KBM-7 (cell line): ENCODE data around the gene APAF1.
A peak's percentile ranks its signal among the peaks of the same experiment; 100 is the strongest.
"Not testable (repeated sequence)": the region's sequence is repeated elsewhere in the genome, so short reads cannot be mapped to it uniquely, and the experiment has no call there.

Experiments
- DNase-seq: peaks from one replicate; pipeline ENCODE4 v3.0.0-alpha.2; 2015
- in situ Hi-C: fragments of 300-500 bp; cut with MboI; formaldehyde crosslinking; loops from 2 replicates; pipeline ENCODE4 v1.14.3; 2020; ENCODE audit warnings: low sequenced_read_pairs, low pct_unique_long_range_greater_than_20kb, mixed read lengths

APAF1 gene, protein sequence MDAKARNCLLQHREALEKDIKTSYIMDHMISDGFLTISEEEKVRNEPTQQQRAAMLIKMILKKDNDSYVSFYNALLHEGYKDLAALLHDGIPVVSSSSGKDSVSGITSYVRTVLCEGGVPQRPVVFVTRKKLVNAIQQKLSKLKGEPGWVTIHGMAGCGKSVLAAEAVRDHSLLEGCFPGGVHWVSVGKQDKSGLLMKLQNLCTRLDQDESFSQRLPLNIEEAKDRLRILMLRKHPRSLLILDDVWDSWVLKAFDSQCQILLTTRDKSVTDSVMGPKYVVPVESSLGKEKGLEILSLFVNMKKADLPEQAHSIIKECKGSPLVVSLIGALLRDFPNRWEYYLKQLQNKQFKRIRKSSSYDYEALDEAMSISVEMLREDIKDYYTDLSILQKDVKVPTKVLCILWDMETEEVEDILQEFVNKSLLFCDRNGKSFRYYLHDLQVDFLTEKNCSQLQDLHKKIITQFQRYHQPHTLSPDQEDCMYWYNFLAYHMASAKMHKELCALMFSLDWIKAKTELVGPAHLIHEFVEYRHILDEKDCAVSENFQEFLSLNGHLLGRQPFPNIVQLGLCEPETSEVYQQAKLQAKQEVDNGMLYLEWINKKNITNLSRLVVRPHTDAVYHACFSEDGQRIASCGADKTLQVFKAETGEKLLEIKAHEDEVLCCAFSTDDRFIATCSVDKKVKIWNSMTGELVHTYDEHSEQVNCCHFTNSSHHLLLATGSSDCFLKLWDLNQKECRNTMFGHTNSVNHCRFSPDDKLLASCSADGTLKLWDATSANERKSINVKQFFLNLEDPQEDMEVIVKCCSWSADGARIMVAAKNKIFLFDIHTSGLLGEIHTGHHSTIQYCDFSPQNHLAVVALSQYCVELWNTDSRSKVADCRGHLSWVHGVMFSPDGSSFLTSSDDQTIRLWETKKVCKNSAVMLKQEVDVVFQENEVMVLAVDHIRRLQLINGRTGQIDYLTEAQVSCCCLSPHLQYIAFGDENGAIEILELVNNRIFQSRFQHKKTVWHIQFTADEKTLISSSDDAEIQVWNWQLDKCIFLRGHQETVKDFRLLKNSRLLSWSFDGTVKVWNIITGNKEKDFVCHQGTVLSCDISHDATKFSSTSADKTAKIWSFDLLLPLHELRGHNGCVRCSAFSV (N-terminal part only)

DNA sequence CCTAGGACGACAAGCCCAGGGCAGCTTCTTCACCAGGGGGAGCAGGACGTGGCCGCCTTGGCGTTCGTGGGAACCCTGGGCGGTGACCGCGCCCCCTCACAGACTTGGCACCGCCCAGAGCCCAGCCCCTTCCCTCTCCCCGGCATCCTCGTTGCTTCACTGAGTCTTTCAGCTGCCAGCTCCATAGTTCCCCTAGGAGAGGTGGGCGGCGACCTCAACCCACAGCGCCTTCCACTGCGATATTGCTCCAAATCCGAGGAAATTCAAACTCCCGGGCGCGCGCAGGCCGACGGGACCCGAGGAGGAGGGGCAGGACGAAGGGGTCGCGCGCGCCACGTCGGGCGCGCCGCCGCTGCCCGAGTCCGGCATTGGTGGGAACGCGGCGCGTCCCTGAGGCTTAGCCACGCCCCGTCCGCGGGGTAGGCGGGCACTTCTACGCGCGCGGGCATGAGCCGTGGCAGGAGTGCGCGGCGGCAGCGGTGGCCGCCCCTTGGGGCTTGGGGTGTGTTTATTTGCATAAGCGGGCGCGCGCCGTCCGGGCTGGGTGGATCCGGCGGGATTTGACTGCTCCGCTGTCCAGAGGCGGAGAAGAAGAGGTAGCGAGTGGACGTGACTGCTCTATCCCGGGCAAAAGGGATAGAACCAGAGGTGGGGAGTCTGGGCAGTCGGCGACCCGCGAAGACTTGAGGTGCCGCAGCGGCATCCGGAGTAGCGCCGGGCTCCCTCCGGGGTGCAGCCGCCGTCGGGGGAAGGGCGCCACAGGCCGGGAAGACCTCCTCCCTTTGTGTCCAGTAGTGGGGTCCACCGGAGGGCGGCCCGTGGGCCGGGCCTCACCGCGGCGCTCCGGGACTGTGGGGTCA is at the start of gene APAF1, which contains the start of gene IKBIP:
APAF1 (plus strand) TSS at position 579 of the 860 bp plus-strand sequence. CDS start 3,070 bp downstream, outside the sequence.
IKBIP (minus strand) TSS at position 77 of the 860 bp plus-strand sequence. CDS start 87 bp downstream, outside the sequence.
- peak; percentile 98 for DNase-seq
- in situ Hi-C loops: no loop called here

DNA sequence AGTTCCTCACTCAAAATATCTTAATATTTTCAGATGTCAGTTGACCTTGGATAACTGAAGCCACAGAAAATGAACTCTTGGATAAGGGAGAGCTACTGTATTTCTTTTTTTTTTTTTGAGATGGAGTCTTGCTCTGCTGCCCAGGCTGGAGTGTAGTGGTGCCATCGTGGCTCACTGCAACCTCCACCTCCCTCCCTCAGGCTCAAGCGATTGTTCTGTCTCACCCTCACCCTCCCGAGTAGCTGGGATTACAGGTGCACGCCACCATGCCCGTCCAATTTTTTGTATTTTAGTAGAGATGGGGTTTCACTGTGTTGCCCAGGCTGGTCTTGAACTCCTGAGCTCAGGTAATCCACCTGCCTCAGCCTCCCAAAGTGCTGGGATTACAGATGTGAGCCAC is 47.8 kb upstream of the APAF1 start:
- in situ Hi-C loops, DNase-seq: not testable (repeated sequence)

DNA sequence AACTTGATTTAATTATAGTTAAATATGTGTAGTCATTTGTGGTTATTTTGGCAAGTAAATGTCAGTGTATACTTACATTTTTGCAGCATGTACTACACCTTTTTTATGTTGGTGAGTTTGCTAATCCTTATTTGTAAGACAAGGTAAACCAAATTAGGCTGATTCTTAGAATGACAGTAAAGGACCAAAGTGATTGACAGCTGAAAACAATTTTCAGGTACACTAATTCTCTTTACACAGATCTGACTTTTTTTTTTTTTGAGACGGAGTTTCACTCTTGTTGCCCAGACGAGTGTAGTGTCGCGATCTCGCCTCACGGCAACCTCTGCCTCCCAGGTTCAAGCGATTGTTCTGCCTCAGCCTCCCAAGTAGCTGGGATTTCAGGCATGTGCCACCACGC is 43.2 kb upstream of the APAF1 start:
- DNase-seq: no peak
- in situ Hi-C loops: no loop called here

DNA sequence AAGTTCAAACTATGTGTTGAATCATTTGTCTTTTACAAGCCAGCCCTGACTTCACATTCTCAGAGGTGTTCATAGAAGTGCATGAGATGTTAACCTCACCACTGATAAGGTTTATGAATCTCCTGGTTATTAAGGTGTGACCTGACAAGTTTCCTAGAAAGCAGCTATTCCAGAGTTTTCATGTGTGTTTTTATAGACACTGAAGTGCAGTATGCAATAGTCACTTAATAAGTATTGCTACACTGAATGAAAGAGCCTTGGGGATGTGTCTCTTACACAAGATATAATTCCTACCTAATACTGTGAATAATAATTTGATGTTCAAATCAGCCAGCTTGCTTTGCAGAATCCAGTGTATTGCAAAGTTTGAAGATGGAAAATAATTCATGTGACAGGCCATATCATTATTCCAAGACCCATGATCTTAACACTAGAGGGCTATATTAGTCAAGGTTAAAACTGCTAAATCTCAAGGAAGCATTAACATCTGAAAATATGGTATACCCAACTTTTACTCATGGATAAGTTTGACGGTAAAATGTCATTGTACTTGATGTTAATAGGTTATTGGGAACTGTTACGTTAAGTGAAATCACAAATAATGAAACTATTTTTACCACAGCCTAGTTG is 38.6 kb upstream of the APAF1 start:
- in situ Hi-C loops: no loop called here
- DNase-seq: no peak

DNA sequence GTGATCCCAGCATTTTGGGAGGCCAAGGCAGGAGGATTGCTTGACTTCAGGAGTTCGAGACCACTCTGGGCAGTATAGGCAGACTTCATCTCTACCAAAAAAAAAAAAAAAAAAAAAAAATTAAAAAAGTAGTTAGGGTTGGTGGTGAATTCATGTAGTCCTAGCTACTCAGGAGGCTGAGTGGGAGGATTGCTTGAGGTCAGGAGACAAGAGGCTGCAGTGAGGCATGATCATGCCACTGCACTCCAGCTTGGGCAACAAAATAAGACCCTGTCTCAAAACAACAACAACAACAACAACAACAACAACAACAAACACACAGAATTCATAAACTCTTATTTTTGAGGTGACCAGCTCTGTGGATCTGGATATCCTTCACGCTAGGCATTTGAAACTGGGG is 34.5 kb upstream of the APAF1 start:
- in situ Hi-C loops: no loop called here
- DNase-seq: no peak

DNA sequence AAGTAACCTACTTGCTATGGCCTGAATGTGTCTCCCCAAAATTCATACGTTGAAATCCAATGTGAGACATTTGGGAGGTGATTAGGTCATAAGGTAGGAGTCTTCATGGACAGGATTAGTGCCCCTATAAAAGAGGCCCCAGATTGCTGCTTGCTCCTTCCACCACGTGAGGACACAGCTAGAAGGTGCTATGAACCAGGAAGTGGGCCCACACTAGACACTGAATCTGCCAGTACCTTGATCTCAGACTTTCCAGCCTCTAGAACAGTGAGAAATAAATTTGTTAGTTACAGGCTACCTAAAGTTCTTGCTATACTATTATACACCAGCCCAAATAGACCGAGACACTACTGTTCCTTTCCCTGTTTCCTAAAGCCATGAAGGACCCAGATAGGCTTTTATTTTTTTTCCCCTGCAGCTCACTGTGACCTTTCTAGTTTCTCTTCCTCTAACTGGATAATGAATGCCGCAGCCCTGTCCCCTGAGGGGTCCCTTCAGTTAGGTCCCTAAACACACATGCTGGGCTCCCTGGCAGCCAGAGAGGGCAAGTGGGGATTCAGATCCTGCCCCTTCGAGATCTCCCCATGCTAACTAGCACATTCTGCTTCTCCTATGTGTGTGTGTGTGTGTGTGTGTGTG is 32.3 kb upstream of the APAF1 start:
- in situ Hi-C loops: no loop called here
- peak; percentile 63 for DNase-seq

DNA sequence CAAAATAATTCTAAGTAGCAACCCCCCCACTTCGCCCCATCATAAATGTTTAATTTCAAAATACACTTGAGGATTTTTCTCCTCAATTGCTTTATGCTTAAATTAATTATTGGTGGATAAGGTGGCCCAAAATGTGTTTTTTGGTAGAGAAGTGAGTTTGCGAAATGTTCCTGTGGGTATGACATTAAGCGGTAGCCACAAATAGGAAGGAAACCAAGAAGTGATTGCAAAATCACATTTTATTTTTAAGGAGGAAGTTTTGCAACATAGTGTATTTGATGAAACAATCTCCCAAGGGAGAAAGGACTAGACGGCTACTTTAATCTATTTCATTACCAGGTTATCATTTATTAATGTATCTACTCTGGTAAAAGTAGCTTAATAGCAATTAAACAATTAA is 26.1 kb upstream of the APAF1 start:
- in situ Hi-C loops: no loop called here
- peak; percentile 64 for DNase-seq

DNA sequence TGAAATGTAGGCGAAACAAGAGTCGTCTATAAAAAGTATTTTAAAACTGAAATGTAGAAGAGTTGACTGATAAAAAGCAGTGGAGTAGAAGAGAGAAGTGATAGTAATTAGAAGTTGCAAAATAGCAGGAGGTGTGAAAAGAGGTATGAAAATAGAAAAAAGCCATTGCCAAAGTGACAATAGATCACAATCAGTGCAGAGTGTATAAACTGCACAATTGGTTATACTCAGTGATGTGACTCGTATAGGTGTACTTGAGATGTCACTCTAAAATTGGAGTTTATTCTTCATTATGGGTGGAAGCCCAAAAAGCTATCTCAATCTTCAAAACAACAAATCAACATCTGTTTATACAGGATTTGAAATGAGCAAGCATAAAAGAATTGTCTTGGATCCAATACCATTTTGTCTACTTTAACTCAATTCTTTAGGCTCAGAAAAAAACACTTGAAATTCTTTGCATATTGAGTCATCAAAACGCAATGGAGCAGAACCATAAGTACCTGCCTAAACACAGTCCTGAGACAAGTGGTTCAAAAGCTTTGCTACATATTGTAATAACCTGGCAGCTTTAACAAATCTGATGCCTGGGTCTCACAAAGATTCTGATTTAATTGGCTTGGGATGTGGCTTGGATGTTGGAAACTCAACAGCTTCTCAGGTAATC is 9.3 kb upstream of the APAF1 start:
- in situ Hi-C loops: no loop called here
- DNase-seq: no peak

DNA sequence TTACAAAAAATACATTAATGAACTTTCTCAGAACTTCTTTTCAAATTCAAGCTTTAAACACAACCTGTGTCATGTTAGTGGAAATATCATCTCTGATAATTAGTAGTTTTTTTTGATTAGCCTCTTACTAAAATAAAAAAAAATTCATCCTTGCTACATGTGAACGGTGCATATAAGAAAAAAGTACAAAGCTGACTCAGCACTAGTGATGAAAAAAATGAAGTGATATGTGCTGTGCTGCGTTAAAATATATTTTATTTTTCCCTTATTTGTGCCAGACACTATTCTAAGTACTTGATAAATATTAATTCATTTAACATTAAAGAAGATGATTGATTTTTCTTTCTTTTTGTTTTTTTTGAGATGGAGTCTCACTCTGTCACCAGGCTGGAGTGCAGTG is 8.0 kb upstream of the APAF1 start:
- DNase-seq: no peak
- in situ Hi-C loops: no loop called here

DNA sequence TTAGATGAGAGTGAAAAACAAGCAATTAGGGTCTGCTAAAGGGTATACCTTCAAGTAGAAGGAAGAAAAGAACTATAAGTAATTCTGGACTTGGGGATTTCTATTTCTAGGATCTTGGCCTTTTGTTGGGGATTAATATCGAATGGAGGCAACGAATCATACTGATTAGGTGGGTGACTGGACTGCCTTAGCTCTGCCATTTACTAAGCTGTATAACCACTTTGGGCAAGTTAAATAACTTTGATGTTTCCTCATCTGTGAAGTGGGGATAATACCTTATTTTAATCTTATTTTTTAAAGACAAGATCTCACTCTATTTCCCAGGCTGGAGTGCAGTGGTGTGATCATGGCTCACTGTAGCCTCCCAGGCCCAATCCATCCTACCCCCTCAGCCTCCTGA is 7.1 kb upstream of the APAF1 start:
- no peak for DNase-seq
- in situ Hi-C loops: no loop called here

DNA sequence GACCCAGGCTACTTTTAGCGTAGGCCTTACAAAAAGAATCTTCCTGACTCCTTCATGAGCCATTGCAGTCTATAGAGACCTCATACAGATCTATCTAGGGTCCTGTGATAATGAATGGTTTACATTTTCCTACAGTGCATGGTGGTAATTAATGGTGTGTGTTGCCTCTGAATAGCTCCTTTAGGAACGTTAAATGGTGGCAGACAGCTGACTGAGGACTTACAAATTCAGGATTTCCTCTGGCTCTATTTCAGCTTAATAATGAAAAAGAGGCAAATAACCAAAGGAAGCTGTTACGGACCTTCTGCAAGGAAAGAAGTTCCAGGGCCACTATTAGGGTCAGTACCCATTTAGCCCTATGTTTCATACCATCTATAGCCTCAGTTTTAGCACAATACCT is 5.6 kb upstream of the APAF1 start:
- in situ Hi-C loops: no loop called here
- DNase-seq: no peak

DNA sequence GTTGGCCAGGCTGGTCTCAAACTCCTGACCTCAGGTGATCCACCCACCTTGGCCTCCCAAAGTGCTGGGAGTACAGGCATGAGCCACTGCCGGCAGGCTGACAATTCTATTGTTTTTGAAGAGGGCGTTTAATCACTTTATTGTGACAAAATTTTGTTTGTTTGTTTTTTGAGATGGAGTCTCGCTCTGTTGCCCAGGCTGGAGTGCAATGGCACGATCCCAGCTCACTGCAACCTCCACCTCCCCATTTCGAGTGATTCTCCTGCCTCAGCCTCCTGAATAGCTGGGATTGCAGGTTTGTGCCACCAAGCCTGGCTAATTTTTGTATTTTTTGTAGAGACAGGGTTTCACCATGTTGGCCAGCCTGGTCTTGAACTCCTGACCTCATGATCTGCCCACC is 2.3 kb upstream of the APAF1 start:
- DNase-seq: not testable (repeated sequence)

DNA sequence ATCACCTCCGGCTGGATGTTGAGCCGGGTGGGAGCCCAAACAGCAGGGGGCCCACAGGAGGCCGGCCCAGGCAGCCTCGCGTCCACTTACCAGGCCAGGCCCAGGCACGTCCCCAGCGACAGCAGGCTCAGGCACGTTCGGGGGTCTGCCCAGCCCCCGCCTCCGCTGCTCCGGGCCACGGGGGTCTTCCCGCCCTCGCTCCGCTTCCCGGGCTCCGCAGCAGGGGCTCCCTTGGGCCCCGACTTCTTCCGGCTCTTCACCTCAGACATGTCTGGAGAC is 718 bp upstream of the APAF1 start:
- DNase-seq: no peak
- in situ Hi-C loops: no loop called here

More for the DNA sequence above, 2.3 kb upstream of the APAF1 start:
- in situ Hi-C loops: not testable (repeated sequence)

DNA sequence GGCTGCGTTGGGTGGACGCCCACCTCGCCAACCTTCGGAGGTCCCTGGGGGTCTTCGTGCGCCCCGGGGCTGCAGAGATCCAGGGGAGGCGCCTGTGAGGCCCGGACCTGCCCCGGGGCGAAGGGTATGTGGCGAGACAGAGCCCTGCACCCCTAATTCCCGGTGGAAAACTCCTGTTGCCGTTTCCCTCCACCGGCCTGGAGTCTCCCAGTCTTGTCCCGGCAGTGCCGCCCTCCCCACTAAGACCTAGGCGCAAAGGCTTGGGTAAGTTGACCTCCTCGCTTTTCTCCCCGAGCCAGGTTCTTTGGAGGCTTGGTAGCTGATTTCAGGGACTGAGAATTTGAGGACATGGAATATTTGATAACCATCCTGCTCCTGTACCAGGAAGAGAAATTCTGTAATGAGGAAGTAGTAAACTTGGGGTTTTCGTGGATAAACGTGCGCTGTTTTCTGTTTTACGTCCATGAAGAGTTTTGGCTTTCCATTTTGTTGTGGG is 530 bp downstream of the APAF1 start:
- in situ Hi-C loops: no loop called here

DNA sequence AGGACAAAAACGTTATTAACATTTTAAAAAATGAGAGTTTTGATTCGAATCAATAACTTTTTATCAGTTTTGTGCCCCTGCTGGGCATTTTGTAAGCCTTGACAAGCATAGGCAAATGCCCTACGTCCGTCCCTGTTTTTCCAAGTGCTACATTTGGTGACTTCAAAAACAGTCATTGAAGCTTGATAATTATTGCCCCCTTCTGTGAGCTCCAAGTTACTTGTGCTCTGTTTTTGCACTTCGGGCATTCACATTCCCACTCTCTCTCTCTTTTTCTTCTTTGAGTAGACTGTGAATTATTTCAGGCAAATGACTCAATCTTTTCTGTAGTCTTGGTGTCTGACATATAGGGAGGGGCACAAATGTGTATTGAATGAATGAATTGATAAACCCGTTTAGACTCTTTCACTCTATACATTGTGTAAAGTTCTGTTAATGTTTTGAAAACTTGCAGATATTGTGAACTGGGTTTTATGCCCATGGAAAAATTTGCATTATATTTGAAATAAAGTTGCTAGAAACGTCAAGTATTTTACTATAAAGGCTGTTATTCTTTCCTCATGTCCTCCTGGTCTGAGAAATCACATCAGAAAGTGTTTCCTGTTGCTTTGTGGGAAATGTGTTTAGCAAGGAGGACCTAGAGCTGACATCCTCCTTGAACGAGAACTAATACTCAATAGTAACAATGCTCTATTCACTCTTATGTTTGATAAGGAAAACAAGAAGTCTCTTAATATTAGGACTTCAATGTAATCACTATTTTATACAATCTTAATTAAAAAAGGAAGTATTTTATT is 1.4 kb downstream of the APAF1 start:
- DNase-seq: peak; percentile 47
- in situ Hi-C loops: no loop called here

More for the DNA sequence above, 530 bp downstream of the APAF1 start:
- peak; percentile 66 for DNase-seq

DNA sequence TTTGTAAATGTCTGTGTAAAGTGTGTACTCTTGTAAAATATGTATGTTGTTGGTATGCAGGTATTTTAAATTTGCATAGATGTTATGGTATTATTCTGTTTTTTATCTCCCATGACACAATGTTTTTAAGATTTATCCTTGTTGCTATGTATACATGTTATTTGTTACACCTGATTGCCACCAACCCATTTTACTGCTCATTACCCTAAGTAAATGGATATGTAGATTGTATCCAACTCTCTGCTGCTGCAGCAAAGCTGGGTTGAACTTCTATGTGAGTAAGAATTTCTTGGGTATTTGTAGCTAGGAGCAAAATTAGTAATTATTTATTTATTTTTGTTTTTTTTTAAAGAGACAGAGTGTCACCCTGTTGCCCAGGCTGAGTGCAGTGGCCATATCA is 6.2 kb downstream of the APAF1 start:
- in situ Hi-C loops: no loop called here
- DNase-seq: no peak
